Measurements from ENCODE around the gene ZBTB17. TPM values are rescaled to one million over a fixed set of nuclear protein-coding genes. Genes with fewer than 3 reads are reported as not detected.

ZBTB17 gene
- total and polyA plus RNA-seq, 2 of the 4 experiments (the other 2 are of a cell fraction), result 26.3 to 58.2 TPM

DNA sequence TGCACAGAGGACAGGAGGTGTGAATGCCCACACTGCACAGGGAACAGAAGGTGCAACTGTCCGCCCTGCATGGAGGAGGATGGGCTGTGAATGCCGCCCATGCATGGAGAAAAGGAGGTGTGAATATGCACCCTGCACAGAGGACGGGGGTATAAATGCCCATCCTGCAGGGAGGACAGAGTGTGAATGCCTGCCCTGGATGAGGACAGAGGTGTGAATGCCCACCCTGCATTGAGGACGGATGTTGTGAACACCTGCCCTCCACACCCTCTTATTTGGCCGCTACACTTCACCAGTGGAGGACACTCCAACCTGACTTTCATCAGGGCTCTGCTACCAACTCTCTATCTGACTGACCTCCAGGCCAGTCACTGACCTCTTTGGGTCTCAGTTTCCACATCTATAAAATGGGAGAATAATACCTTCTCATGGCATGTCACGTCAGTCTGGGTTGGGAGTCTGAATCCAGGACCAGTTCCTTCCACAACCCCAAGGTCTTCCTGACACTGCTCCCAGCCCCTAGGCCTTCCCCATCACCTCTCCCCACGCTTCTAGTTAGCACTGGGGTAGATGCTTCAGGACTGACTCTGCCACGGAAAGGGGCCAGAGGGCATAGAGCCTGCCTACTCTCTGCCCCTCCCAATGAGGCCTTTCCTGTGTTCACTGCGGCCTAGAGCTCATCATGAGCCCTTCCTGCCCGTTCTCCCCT, 28.4 kb downstream of the ZBTB17 start:
- H4K8ac ChIP-seq (ENCODE audit: low read depth in 2 of 2, low read length in 2 of 2), result no peak overlapping the region
- no peaks in the 10 kb centered on the region for H3K27me3 ChIP-seq (ENCODE audit: control insufficient read depth, insufficient read depth, low read length)
- H3K4me1 ChIP-seq (ENCODE audit: control insufficient read depth, insufficient read depth, low read length), result peaks cover 41% of the 10 kb centered on the region
- peak overlapping the region; percentile 46; the same call in 1 of the 2 replicates for H3K23ac ChIP-seq (ENCODE audit: low read depth, low read length)
- H3K9me1 ChIP-seq (ENCODE audit: insufficient read depth, low read length), result peaks cover 42% of the 10 kb centered on the region
- H3K14ac ChIP-seq (replicated peaks; ENCODE audit: low read depth, low read length), result peak overlapping the region; percentile 50; the same call in 1 of the 2 replicates
- peaks cover 52% of the 10 kb centered on the region for H3K36me3 ChIP-seq (ENCODE audit: control insufficient read depth, insufficient read depth, low read length)
- TF ChIP-seq, protein P1, sequence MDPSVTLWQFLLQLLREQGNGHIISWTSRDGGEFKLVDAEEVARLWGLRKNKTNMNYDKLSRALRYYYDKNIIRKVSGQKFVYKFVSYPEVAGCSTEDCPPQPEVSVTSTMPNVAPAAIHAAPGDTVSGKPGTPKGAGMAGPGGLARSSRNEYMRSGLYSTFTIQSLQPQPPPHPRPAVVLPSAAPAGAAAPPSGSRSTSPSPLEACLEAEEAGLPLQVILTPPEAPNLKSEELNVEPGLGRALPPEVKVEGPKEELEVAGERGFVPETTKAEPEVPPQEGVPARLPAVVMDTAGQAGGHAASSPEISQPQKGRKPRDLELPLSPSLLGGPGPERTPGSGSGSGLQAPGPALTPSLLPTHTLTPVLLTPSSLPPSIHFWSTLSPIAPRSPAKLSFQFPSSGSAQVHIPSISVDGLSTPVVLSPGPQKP (IDR thresholded peaks at IDR 0.05; ENCODE audit: borderline replicate concordance, low read depth, low read length), result no peak
- 96% methylated on average over 3 of the region's 10 CpGs; no CpG with 5 or more reads in 1 of the 2 experiments for WGBS, 2 experiments (ENCODE audit: extremely low coverage in 2 of 2, insufficient read length in 1 of 2)
- ATAC-seq (ENCODE audit: low read depth), result no peak
- in situ Hi-C loops (cut with MboI; ENCODE audit: low sequenced_read_pairs), result no loop called here
- H3K9ac ChIP-seq (ENCODE audit: low read depth, low read length), result no peak overlapping the region
- no peak for DNase-seq
- no peak overlapping the region for H3K18ac ChIP-seq (ENCODE audit: low read depth, low read length)
- peak overlapping the region; percentile 37 for H2AK9ac ChIP-seq (replicated peaks; ENCODE audit: low read depth, low read length, poor library complexity)
- peaks cover 35 to 72% of the 10 kb centered on the region in 2 experiments for H3K79me1 ChIP-seq (ENCODE audit: low read depth in 1 of 2, low read length in 2 of 2)
- no peaks in the 10 kb centered on the region for H3K9me3 ChIP-seq (ENCODE audit: control insufficient read depth, insufficient read depth, low read length)
- peaks cover 6% of the 10 kb centered on the region; the same call in 1 of the 2 replicates for H4K20me1 ChIP-seq (ENCODE audit: insufficient read depth, low read length)
- no peak overlapping the region for H3K4me3 ChIP-seq (ENCODE audit: insufficient read depth, low read depth, low read length)
- ChIA-PET CTCF (interaction anchor here (0.6 kb wide), 1 partner anchor 415 kb away, joined by 4 read pairs; no protein-coding TSS in a partner anchor), POLR2A (ENCODE audit: unreplicated experiment) (no interaction called here)
- no peak overlapping the region for H4K5ac ChIP-seq (ENCODE audit: low read depth, low read length)
- H2BK20ac ChIP-seq (ENCODE audit: low read depth, low read length), result no peak overlapping the region
- H3K4me2 ChIP-seq (ENCODE audit: low read depth, low read length), result no peak overlapping the region
- no TSS peak for BruUV-seq (replicated peaks)
- H3K56ac ChIP-seq (ENCODE audit: extremely low read depth, insufficient read depth, low read length), result no peak overlapping the region
- H3K27ac ChIP-seq (ENCODE audit: insufficient read depth, low read length), result no peak overlapping the region
- peak overlapping the region; percentile 74 for H2AK5ac ChIP-seq (ENCODE audit: low read depth, low read length)
- intact Hi-C loops (cut with micrococcal nuclease), result no loop called here
- peak overlapping the region; percentile 78; the same call in 1 of the 2 replicates for H2BK120ac ChIP-seq (ENCODE audit: low read depth, low read length)
- H3K4ac ChIP-seq (ENCODE audit: low read depth, low read length), result peak overlapping the region; percentile 97; the same call in 1 of the 2 replicates
- H2BK15ac ChIP-seq (ENCODE audit: low read depth, low read length), result peak overlapping the region; percentile 6; the same call in 1 of the 3 replicates
- dilution Hi-C loops (cut with HindIII; ENCODE audit: low sequenced_read_pairs, unreplicated experiment), result no loop called here
- H2AFZ ChIP-seq (replicated peaks; ENCODE audit: low read length, poor library complexity), result no peak overlapping the region
- peak overlapping the region; percentile 61 for H2BK5ac ChIP-seq (ENCODE audit: low read depth, low read length, poor library complexity, severe bottlenecking)
- H4K91ac ChIP-seq (ENCODE audit: insufficient read depth, low read depth, low read length), result peak overlapping the region; percentile 83; the same call in 1 of the 2 replicates
